ENCODE data around the gene AP5Z1.
"Not testable (repeated sequence)": the region's sequence is repeated elsewhere in the genome, so short reads cannot be mapped to it uniquely, and the experiment has no call there.

AP5Z1 gene

GRCh38 chr7:4787947-4788626, 12.7 kb downstream of the AP5Z1 start:
- no peak overlapping the region for H3K4me3 ChIP-seq (ENCODE audit: low read length)
- no peaks in the 10 kb centered on the region for H3K4me1 ChIP-seq (ENCODE audit: control insufficient read depth, insufficient read depth, low read length)
- peaks cover 36% of the 10 kb centered on the region for H3K36me3 ChIP-seq (ENCODE audit: control insufficient read depth, insufficient read depth, low read length)
- no peak overlapping the region for H3K27ac ChIP-seq (ENCODE audit: low read depth, low read length)
- no peak overlapping the region for H3K9ac ChIP-seq (ENCODE audit: low read length)
- H3K27me3 ChIP-seq (ENCODE audit: control insufficient read depth, insufficient read depth, low read length) = no peaks in the 10 kb centered on the region

GRCh38 chr7:4788627-4789189, 13.3 kb downstream of the AP5Z1 start:
- Histone ChIP-seq H3K4me3 (ENCODE audit: low read length) (no peak overlapping the region), H3K9ac (ENCODE audit: low read length) (no peak overlapping the region), H3K4me1 (ENCODE audit: control insufficient read depth, insufficient read depth, low read length) (no peaks in the 10 kb centered on the region), H3K27ac (ENCODE audit: low read depth, low read length) (no peak overlapping the region), H3K27me3 (ENCODE audit: control insufficient read depth, insufficient read depth, low read length) (no peaks in the 10 kb centered on the region), H3K36me3 (ENCODE audit: control insufficient read depth, insufficient read depth, low read length) (peaks cover 33% of the 10 kb centered on the region)

GRCh38 chr7:4789194-4790077, 14.0 kb downstream of the AP5Z1 start:
- H3K4me1 ChIP-seq (ENCODE audit: control insufficient read depth, insufficient read depth, low read length) = no peaks in the 10 kb centered on the region
- no peaks in the 10 kb centered on the region for H3K27me3 ChIP-seq (ENCODE audit: control insufficient read depth, insufficient read depth, low read length)
- peaks cover 31% of the 10 kb centered on the region for H3K36me3 ChIP-seq (ENCODE audit: control insufficient read depth, insufficient read depth, low read length)
- no peak overlapping the region for H3K4me3 ChIP-seq (ENCODE audit: low read length)
- no peak overlapping the region for H3K27ac ChIP-seq (ENCODE audit: low read depth, low read length)
- no peak overlapping the region for H3K9ac ChIP-seq (ENCODE audit: low read length)

- Histone ChIP-seq H3K9ac (ENCODE audit: low read length) (no peak overlapping the region), H3K27me3 (ENCODE audit: control insufficient read depth, insufficient read depth, low read length) (no peaks in the 10 kb centered on the region), H3K4me1 (ENCODE audit: control insufficient read depth, insufficient read depth, low read length) (no peaks in the 10 kb centered on the region), H3K4me3 (ENCODE audit: low read length) (no peak overlapping the region), H3K27ac (ENCODE audit: low read depth, low read length) (no peak overlapping the region), H3K36me3 (ENCODE audit: control insufficient read depth, insufficient read depth, low read length) (peaks cover 31% of the 10 kb centered on the region)
Observed at GRCh38 chr7:4790078-4790465, 14.6 kb downstream of the AP5Z1 start.

- Histone ChIP-seq H3K4me1 (ENCODE audit: control insufficient read depth, insufficient read depth, low read length) (no peaks in the 10 kb centered on the region), H3K4me3 (ENCODE audit: low read length) (no peak overlapping the region), H3K9ac (ENCODE audit: low read length) (no peak overlapping the region), H3K27me3 (ENCODE audit: control insufficient read depth, insufficient read depth, low read length) (no peaks in the 10 kb centered on the region), H3K36me3 (ENCODE audit: control insufficient read depth, insufficient read depth, low read length) (peaks cover 28% of the 10 kb centered on the region), H3K27ac (ENCODE audit: low read depth, low read length) (no peak overlapping the region)
Observed at GRCh38 chr7:4790516-4790991, 15.1 kb downstream of the AP5Z1 start.

- Histone ChIP-seq H3K9ac (ENCODE audit: low read length) (no peak overlapping the region), H3K27ac (ENCODE audit: low read depth, low read length) (no peak overlapping the region), H3K27me3 (ENCODE audit: control insufficient read depth, insufficient read depth, low read length) (no peaks in the 10 kb centered on the region), H3K4me1 (ENCODE audit: control insufficient read depth, insufficient read depth, low read length) (no peaks in the 10 kb centered on the region), H3K36me3 (ENCODE audit: control insufficient read depth, insufficient read depth, low read length) (peaks cover 24% of the 10 kb centered on the region), H3K4me3 (ENCODE audit: low read length) (no peak overlapping the region)
Observed at GRCh38 chr7:4791101-4791737, 15.8 kb downstream of the AP5Z1 start.

- Histone ChIP-seq H3K36me3 (ENCODE audit: control insufficient read depth, insufficient read depth, low read length) (peaks cover 20% of the 10 kb centered on the region), H3K27me3 (ENCODE audit: control insufficient read depth, insufficient read depth, low read length) (no peaks in the 10 kb centered on the region), H3K27ac (ENCODE audit: low read depth, low read length) (peak overlapping the region; percentile 30), H3K9ac (ENCODE audit: low read length) (no peak overlapping the region), H3K4me1 (ENCODE audit: control insufficient read depth, insufficient read depth, low read length) (no peaks in the 10 kb centered on the region), H3K4me3 (ENCODE audit: low read length) (peak overlapping the region; percentile 68)
Observed at GRCh38 chr7:4791738-4792536, 16.5 kb downstream of the AP5Z1 start.

- no peaks in the 10 kb centered on the region for H3K27me3 ChIP-seq (ENCODE audit: control insufficient read depth, insufficient read depth, low read length)
- no peaks in the 10 kb centered on the region for H3K4me1 ChIP-seq (ENCODE audit: control insufficient read depth, insufficient read depth, low read length)
- H3K9ac ChIP-seq (ENCODE audit: low read length) = no peak overlapping the region
- peaks cover 17% of the 10 kb centered on the region for H3K36me3 ChIP-seq (ENCODE audit: control insufficient read depth, insufficient read depth, low read length)
- peak overlapping the region; percentile 30 for H3K27ac ChIP-seq (ENCODE audit: low read depth, low read length)
- H3K4me3 ChIP-seq (ENCODE audit: low read length) = peak overlapping the region; percentile 68
Observed at GRCh38 chr7:4792537-4793126, 17.2 kb downstream of the AP5Z1 start.

GRCh38 chr7:4793385-4793993, 18.1 kb downstream of the AP5Z1 start:
- H3K4me3 ChIP-seq (ENCODE audit: low read length); H3K27me3 ChIP-seq (ENCODE audit: control insufficient read depth, insufficient read depth, low read length): not testable (repeated sequence)
- H3K36me3 ChIP-seq (ENCODE audit: control insufficient read depth, insufficient read depth, low read length) = peaks cover 14% of the 10 kb centered on the region

GRCh38 chr7:4794171-4794570, 18.7 kb downstream of the AP5Z1 start:
- H3K4me1 ChIP-seq (ENCODE audit: control insufficient read depth, insufficient read depth, low read length); H3K4me3 ChIP-seq (ENCODE audit: low read length); H3K27ac ChIP-seq (ENCODE audit: low read depth, low read length); H3K9ac ChIP-seq (ENCODE audit: low read length); H3K27me3 ChIP-seq (ENCODE audit: control insufficient read depth, insufficient read depth, low read length): not testable (repeated sequence)
- H3K36me3 ChIP-seq (ENCODE audit: control insufficient read depth, insufficient read depth, low read length) = peaks cover 14% of the 10 kb centered on the region

More at GRCh38 chr7:4793385-4793993, 18.1 kb downstream of the AP5Z1 start:
- not testable (repeated sequence) for H3K9ac ChIP-seq (ENCODE audit: low read length); H3K27ac ChIP-seq (ENCODE audit: low read depth, low read length); H3K4me1 ChIP-seq (ENCODE audit: control insufficient read depth, insufficient read depth, low read length)
